ENCODE results near the gene MAP1B. TPM values are rescaled to one million over a fixed set of nuclear protein-coding genes. Genes with fewer than 3 reads are reported as not detected.

MAP1B gene
- total RNA-seq, 2 donors from 2014 or later, result 87.9 to 93.3 TPM

DNA sequence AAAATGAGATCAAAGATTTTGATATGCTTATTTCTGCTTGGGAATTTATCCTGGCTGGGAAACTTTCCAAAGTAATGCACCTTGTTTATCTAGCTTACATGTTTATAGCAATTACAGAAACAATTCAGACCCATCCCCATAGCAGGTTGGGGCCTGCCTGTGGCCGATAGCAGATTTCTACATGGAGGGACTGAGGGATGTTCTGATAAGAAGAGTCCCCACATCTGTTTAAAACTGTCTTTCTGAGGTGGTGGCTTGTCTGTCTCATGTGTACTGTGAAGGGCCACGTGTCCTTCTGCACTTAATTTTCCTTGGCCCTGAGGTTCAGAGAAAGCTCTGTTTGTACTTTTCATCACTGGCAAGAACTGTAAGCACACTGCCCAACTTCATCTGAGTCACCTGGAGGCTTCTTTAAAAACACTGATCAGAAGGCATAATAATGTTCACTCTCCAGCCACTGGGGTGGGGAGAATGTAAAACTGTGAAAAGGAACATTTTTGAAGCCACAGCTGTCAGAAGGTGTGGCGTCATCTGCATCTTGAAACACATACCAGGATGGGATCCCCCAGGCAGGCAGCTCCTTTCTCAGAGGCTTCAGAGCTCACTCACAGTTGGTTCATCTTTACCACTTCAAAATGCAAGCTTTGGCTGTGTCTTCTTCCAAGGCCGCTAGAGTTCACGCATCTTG lies 80.3 kb downstream of the MAP1B start:
- Mint-ChIP-seq H3K27ac (no peak overlapping the region), H3K4me3 (no peak overlapping the region)
- TF ChIP-seq, protein P1, sequence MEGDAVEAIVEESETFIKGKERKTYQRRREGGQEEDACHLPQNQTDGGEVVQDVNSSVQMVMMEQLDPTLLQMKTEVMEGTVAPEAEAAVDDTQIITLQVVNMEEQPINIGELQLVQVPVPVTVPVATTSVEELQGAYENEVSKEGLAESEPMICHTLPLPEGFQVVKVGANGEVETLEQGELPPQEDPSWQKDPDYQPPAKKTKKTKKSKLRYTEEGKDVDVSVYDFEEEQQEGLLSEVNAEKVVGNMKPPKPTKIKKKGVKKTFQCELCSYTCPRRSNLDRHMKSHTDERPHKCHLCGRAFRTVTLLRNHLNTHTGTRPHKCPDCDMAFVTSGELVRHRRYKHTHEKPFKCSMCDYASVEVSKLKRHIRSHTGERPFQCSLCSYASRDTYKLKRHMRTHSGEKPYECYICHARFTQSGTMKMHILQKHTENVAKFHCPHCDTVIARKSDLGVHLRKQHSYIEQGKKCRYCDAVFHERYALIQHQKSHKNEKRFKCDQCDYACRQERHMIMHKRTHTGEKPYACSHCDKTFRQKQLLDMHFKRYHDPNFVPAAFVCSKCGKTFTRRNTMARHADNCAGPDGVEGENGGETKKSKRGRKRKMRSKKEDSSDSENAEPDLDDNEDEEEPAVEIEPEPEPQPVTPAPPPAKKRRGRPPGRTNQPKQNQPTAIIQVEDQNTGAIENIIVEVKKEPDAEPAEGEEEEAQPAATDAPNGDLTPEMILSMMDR (conservative IDR thresholded peaks at IDR 0.05), result no peak

DNA sequence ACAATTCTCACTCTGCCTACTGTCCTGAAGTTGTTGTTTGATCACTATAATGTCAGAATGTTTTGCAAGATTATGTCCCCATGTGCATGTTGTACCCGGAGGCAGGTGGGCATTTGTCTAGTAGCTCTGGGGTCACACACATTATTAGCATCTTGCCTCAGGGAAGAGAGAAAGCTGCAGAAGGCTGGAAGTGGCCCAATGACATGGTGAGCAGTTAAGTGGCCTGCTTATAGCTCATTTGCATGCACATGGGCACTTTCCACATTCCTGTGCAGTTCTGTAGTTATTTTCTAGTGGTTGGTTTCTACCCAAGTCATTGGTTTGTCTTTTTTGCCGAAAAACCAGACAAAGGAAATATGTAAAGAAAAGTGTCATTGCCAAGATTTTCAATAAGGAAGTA lies 80.9 kb downstream of the MAP1B start:
- no peaks in the 10 kb centered on the region for H3K4me1 Mint-ChIP-seq
- no peak overlapping the region for H3K4me3 Mint-ChIP-seq
- TF ChIP-seq, protein P1 (conservative IDR thresholded peaks at IDR 0.05), result no peak
- no peaks in the 10 kb centered on the region for H3K9me3 ChIP-seq (ENCODE audit: control insufficient read depth, low read length)
- peaks cover 95% of the 10 kb centered on the region for H3K36me3 ChIP-seq (ENCODE audit: control insufficient read depth, insufficient read depth, low read length)
- H3K27ac ChIP-seq (ENCODE audit: low read depth, low read length), result no peak overlapping the region
- no peaks in the 10 kb centered on the region for H3K9me3 Mint-ChIP-seq
- no peaks in the 10 kb centered on the region for H3K4me1 ChIP-seq (ENCODE audit: control insufficient read depth, insufficient read depth, low read length)
- no peaks in the 10 kb centered on the region for H3K27me3 Mint-ChIP-seq (ENCODE audit: insufficient read depth)
- no peak overlapping the region for H3K27ac Mint-ChIP-seq
- H3K27me3 ChIP-seq (ENCODE audit: control insufficient read depth, insufficient read depth, low read length, poor library complexity, severe bottlenecking), result no peaks in the 10 kb centered on the region
- DNase-seq, result no peak
- WGBS, 2 experiments (ENCODE audit: insufficient coverage in 1 of 2, insufficient read length in 1 of 2), result 80 to 99% methylated on average over 1 to 2 of the region's 2 CpGs
- H3K9ac ChIP-seq (ENCODE audit: extremely low read depth, low read length, poor library complexity, severe bottlenecking), result no peak overlapping the region
- H3K4me3 ChIP-seq (ENCODE audit: low read length), result no peak overlapping the region
- H3K36me3 Mint-ChIP-seq (ENCODE audit: low read depth), result peaks cover 67% of the 10 kb centered on the region

More for the DNA sequence above, 80.3 kb downstream of the MAP1B start:
- H3K36me3 Mint-ChIP-seq (ENCODE audit: low read depth), result peaks cover 68% of the 10 kb centered on the region
- Histone ChIP-seq H3K9me3 (ENCODE audit: control insufficient read depth, low read length) (no peaks in the 10 kb centered on the region), H3K4me1 (ENCODE audit: control insufficient read depth, insufficient read depth, low read length) (no peaks in the 10 kb centered on the region), H3K4me3 (ENCODE audit: low read length) (no peak overlapping the region), H3K27me3 (ENCODE audit: control insufficient read depth, insufficient read depth, low read length, poor library complexity, severe bottlenecking) (no peaks in the 10 kb centered on the region), H3K9ac (ENCODE audit: extremely low read depth, low read length, poor library complexity, severe bottlenecking) (no peak overlapping the region), H3K36me3 (ENCODE audit: control insufficient read depth, insufficient read depth, low read length) (peaks cover 94% of the 10 kb centered on the region), H3K27ac (ENCODE audit: low read depth, low read length) (no peak overlapping the region)
- H3K27me3 Mint-ChIP-seq (ENCODE audit: insufficient read depth), result no peaks in the 10 kb centered on the region
- WGBS, 2 experiments (ENCODE audit: insufficient coverage in 1 of 2, insufficient read length in 1 of 2), result 86 to 88% methylated on average over 4 to 5 of the region's 5 CpGs
- H3K9me3 Mint-ChIP-seq, result no peaks in the 10 kb centered on the region
- H3K4me1 Mint-ChIP-seq, result peaks cover 2% of the 10 kb centered on the region
- DNase-seq, result no peak

- TF ChIP-seq, protein P1 (conservative IDR thresholded peaks at IDR 0.05), result no peak
- H3K36me3 Mint-ChIP-seq (ENCODE audit: low read depth), result peaks cover 68% of the 10 kb centered on the region
- H3K4me1 Mint-ChIP-seq, result no peaks in the 10 kb centered on the region
Measured at GRCh38 chr5:72189146-72189545, 81.9 kb downstream of the MAP1B start.

More at GRCh38 chr5:72189146-72189545, 81.9 kb downstream of the MAP1B start:
- WGBS, 2 experiments (ENCODE audit: insufficient coverage in 1 of 2, insufficient read length in 1 of 2), result 67 to 90% methylated on average over 1 to 2 of the region's 2 CpGs
- no peak for DNase-seq
- no peak overlapping the region for H3K27ac ChIP-seq (ENCODE audit: low read depth, low read length)
- H3K9me3 Mint-ChIP-seq, result no peaks in the 10 kb centered on the region
- no peaks in the 10 kb centered on the region for H3K9me3 ChIP-seq (ENCODE audit: control insufficient read depth, low read length)
- no peak overlapping the region for H3K4me3 ChIP-seq (ENCODE audit: low read length)
- H3K27me3 Mint-ChIP-seq (ENCODE audit: insufficient read depth), result no peaks in the 10 kb centered on the region
- H3K4me1 ChIP-seq (ENCODE audit: control insufficient read depth, insufficient read depth, low read length), result no peaks in the 10 kb centered on the region
- H3K9ac ChIP-seq (ENCODE audit: extremely low read depth, low read length, poor library complexity, severe bottlenecking), result no peak overlapping the region
- H3K27ac Mint-ChIP-seq, result no peak overlapping the region
- no peak overlapping the region for H3K4me3 Mint-ChIP-seq
- no peaks in the 10 kb centered on the region for H3K27me3 ChIP-seq (ENCODE audit: control insufficient read depth, insufficient read depth, low read length, poor library complexity, severe bottlenecking)
- H3K36me3 ChIP-seq (ENCODE audit: control insufficient read depth, insufficient read depth, low read length), result peaks cover 95% of the 10 kb centered on the region
